Measurements from ENCODE around the gene SEMA4F. TPM values are rescaled to one million over a fixed set of nuclear protein-coding genes. Genes with fewer than 3 reads are reported as not detected.

Gene SEMA4F
- total and polyA plus RNA-seq, 2 donors (not counting 1 experiment from before 2014, with no cell fraction given): 5.9 to 9.4 TPM

- TF ChIP-seq EZH2 (IDR thresholded peaks at IDR 0.05; ENCODE audit: low read length, missing control alignments): no peak
- no peak for TF ChIP-seq CTCF (conservative IDR thresholded peaks at IDR 0.05 in 1 of 2, IDR thresholded peaks at IDR 0.05 in 1 of 2; ENCODE audit: low read depth in 1 of 2, low read length in 2 of 2)
- no peak for DNase-seq (ENCODE audit: low read depth in 2 of 2)
- H3K4me1 ChIP-seq (ENCODE audit: control insufficient read depth, extremely low read depth, insufficient read depth, low read length): no peaks in the 10 kb centered on the region
- no peaks in the 10 kb centered on the region for H3K36me3 ChIP-seq (ENCODE audit: control insufficient read depth, insufficient read depth, low read length)
- no peak overlapping the region for H3K9ac ChIP-seq (ENCODE audit: insufficient read depth, low read length)
- no peaks in the 10 kb centered on the region for H4K20me1 ChIP-seq (ENCODE audit: control insufficient read depth, extremely low read depth, insufficient read depth, low read length)
- no peaks in the 10 kb centered on the region for H3K79me2 ChIP-seq (ENCODE audit: control insufficient read depth, insufficient read depth, low read length)
- H3K4me2 ChIP-seq (ENCODE audit: extremely low read depth, insufficient read depth, low read length): no peak overlapping the region
- H3K27me3 ChIP-seq (ENCODE audit: control insufficient read depth, insufficient read depth, low read length): peaks cover 9% of the 10 kb centered on the region
- no peak overlapping the region for H2AFZ ChIP-seq (ENCODE audit: low read length)
- no peak overlapping the region for H3K27ac ChIP-seq (ENCODE audit: insufficient read depth, low read length)
- H3K4me3 ChIP-seq (replicated peaks in 1 of 4; ENCODE audit: control extremely low read depth in 1 of 4, insufficient read depth in 1 of 4, low read depth in 3 of 4, low read length in 4 of 4): no peak overlapping the region
- no peaks in the 10 kb centered on the region for H3K9me3 ChIP-seq (ENCODE audit: control insufficient read depth, insufficient read depth, low read depth, low read length)
Observed at GRCh38 chr2:74645344-74645743, 8.7 kb upstream of the SEMA4F start.

GRCh38 chr2:74646201-74646600 is 7.8 kb upstream of the SEMA4F start:
- H3K27me3 ChIP-seq (ENCODE audit: control insufficient read depth, insufficient read depth, low read length): peaks cover 9% of the 10 kb centered on the region
- H3K27ac ChIP-seq (ENCODE audit: insufficient read depth, low read length): no peak overlapping the region
- no peak overlapping the region for H3K4me2 ChIP-seq (ENCODE audit: extremely low read depth, insufficient read depth, low read length)
- no peak for TF ChIP-seq CTCF (conservative IDR thresholded peaks at IDR 0.05 in 1 of 2, IDR thresholded peaks at IDR 0.05 in 1 of 2; ENCODE audit: low read depth in 1 of 2, low read length in 2 of 2)
- no peak for TF ChIP-seq EZH2 (IDR thresholded peaks at IDR 0.05; ENCODE audit: low read length, missing control alignments)
- no peaks in the 10 kb centered on the region for H4K20me1 ChIP-seq (ENCODE audit: control insufficient read depth, extremely low read depth, insufficient read depth, low read length)
- H3K4me1 ChIP-seq (ENCODE audit: control insufficient read depth, extremely low read depth, insufficient read depth, low read length): no peaks in the 10 kb centered on the region
- no peak overlapping the region for H3K4me3 ChIP-seq (replicated peaks in 1 of 4; ENCODE audit: control extremely low read depth in 1 of 4, insufficient read depth in 1 of 4, low read depth in 3 of 4, low read length in 4 of 4)
- H3K79me2 ChIP-seq (ENCODE audit: control insufficient read depth, insufficient read depth, low read length): no peaks in the 10 kb centered on the region
- no peak overlapping the region for H2AFZ ChIP-seq (ENCODE audit: low read length)
- H3K36me3 ChIP-seq (ENCODE audit: control insufficient read depth, insufficient read depth, low read length): no peaks in the 10 kb centered on the region
- H3K9ac ChIP-seq (ENCODE audit: insufficient read depth, low read length): no peak overlapping the region
- H3K9me3 ChIP-seq (ENCODE audit: control insufficient read depth, insufficient read depth, low read depth, low read length): no peaks in the 10 kb centered on the region
- DNase-seq (ENCODE audit: low read depth in 2 of 2): no peak

- Histone ChIP-seq H3K27ac (ENCODE audit: insufficient read depth, low read length) (no peak overlapping the region), H3K4me3 (replicated peaks in 1 of 4; ENCODE audit: control extremely low read depth in 1 of 4, insufficient read depth in 1 of 4, low read depth in 3 of 4, low read length in 4 of 4) (no peak overlapping the region), H3K79me2 (ENCODE audit: control insufficient read depth, insufficient read depth, low read length) (no peaks in the 10 kb centered on the region), H3K9me3 (ENCODE audit: control insufficient read depth, insufficient read depth, low read depth, low read length) (no peaks in the 10 kb centered on the region), H3K4me2 (ENCODE audit: extremely low read depth, insufficient read depth, low read length) (no peak overlapping the region), H3K9ac (ENCODE audit: insufficient read depth, low read length) (no peak overlapping the region), H2AFZ (ENCODE audit: low read length) (no peak overlapping the region), H3K36me3 (ENCODE audit: control insufficient read depth, insufficient read depth, low read length) (no peaks in the 10 kb centered on the region), H3K27me3 (ENCODE audit: control insufficient read depth, insufficient read depth, low read length) (peaks cover 9% of the 10 kb centered on the region), H4K20me1 (ENCODE audit: control insufficient read depth, extremely low read depth, insufficient read depth, low read length) (no peaks in the 10 kb centered on the region), H3K4me1 (ENCODE audit: control insufficient read depth, extremely low read depth, insufficient read depth, low read length) (no peaks in the 10 kb centered on the region)
- TF ChIP-seq CTCF (conservative IDR thresholded peaks at IDR 0.05 in 1 of 2, IDR thresholded peaks at IDR 0.05 in 1 of 2; ENCODE audit: low read depth in 1 of 2, low read length in 2 of 2): no peak
- TF ChIP-seq EZH2 (IDR thresholded peaks at IDR 0.05; ENCODE audit: low read length, missing control alignments): no peak
- DNase-seq (ENCODE audit: low read depth in 2 of 2): peak in 1 of 2 donors; percentile 13
Observed at GRCh38 chr2:74646834-74647482, 7.1 kb upstream of the SEMA4F start.

Data from fibroblast of lung (primary cell).